ENCODE measurements around the gene ATF1.
"Not testable (repeated sequence)": the region's sequence is repeated elsewhere in the genome, so short reads cannot be mapped to it uniquely, and the experiment has no call there.

Gene ATF1

DNA sequence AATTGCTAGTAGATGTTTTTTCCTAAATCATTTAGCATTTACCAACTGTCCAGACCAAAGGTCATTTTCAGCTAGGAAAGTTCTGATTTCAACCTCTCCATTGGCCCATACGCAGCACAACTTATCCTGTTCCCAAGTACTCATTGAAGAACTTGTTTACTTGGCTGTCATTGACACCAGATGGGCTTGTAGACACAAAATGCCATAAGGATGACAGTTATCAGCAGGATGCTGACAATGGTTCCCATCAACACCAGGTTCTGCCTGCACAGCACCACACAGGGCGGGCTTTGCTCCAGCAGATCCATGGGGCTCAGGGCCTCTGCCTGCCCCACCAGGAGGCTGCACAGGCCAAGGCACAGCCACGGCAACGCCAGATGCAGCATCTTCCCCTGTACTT, 42.3 kb downstream of the ATF1 start:
- DNase-seq: peak; percentile 61

- DNase-seq: not testable (repeated sequence)
Measured at GRCh38 chr12:50809131-50809530, 45.2 kb downstream of the ATF1 start.

- not testable (repeated sequence) for DNase-seq
Measured at GRCh38 chr12:50814921-50815320, 51.0 kb downstream of the ATF1 start.

- DNase-seq: no peak
Measured at GRCh38 chr12:50820177-50820576, 56.3 kb downstream of the ATF1 start.

- DNase-seq: no peak
Measured at GRCh38 chr12:50822082-50822481, 58.2 kb downstream of the ATF1 start.

DNA sequence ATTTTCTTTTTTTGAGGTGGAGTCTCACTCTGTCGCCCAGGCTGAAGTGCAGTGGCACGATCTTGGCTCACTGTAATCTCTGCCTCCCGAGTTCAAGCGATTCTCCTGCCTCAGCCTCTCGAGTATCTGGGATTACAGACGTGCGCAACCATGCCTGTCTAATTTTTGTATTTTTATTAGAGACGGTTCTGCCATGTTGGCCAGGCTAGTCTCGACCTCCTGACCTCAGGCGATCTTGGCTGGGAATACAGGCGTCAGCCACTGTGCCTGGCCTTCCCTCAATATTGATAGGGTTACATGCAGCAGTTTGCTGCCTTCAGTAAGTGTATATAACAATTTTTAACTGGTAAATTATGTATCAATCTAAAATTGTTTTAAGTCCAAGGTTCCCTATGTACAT, 59.8 kb downstream of the ATF1 start:
- not testable (repeated sequence) for DNase-seq

- DNase-seq: no peak
Measured at GRCh38 chr12:50824914-50825313, 61.0 kb downstream of the ATF1 start.

DNA sequence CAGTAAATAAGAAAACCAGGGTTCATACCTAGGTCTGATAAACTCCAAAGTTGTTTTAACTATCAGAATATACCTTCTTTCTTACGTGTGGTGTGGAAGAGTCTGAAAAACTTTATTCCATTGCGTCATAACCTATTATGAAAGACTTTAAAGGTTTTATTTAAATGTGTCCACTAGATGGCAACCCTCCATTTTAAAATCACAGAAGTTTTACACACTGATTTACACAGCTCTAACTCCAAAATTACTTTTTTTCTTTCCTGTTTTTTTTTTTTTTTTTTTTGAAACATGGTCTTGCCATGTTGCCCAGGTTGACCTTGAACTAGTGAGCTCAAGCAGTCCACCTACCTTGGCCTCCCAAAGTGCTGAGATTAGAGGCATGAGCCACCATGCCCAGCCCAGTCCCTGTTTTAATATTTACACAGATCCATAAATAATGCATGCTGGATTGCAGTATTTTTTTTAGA, 61.5 kb downstream of the ATF1 start:
- peak; percentile 41 for DNase-seq

DNA sequence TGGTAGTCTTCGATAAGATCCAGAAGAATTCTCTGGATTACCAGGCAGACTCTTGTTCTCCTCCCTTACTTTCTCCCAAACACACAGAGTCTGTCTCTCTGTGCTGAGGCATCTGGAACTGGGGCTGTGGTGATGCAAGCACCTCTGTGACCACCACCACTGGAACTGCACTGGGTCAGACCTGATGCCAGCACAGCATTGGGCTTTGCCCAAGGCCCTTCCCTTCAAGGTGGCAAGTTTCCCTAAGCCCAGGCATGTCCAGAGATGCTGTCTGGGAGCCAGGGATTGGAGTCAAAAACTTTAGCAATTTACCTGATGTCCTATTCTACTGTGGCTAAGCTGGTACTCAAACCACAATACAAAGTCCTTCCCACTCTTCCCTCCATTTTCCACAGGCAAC, 64.2 kb downstream of the ATF1 start:
- DNase-seq: no peak

GRCh38 chr12:50828886-50829285, 65.0 kb downstream of the ATF1 start:
- DNase-seq: no peak

- not testable (repeated sequence) for DNase-seq
Measured at GRCh38 chr12:50833801-50834200, 69.9 kb downstream of the ATF1 start.

GRCh38 chr12:50839042-50839441, 75.1 kb downstream of the ATF1 start:
- no peak for DNase-seq

GRCh38 chr12:50840809-50841487, 77.0 kb downstream of the ATF1 start:
- no peak for DNase-seq

- no peak for DNase-seq
Measured at GRCh38 chr12:50841716-50842531, 78.0 kb downstream of the ATF1 start.

GRCh38 chr12:50842637-50843493, 79.0 kb downstream of the ATF1 start, which contains the start of gene TMPRSS12:
Gene TMPRSS12 (plus strand): TSS chr12:50842926. CDS start chr12:50842965, 39 bp downstream.
- no peak for DNase-seq

- no peak for DNase-seq
Measured at GRCh38 chr12:50845021-50845647, 81.2 kb downstream of the ATF1 start.

GRCh38 chr12:50848963-50849362, 85.1 kb downstream of the ATF1 start:
- no peak for DNase-seq

- DNase-seq: not testable (repeated sequence)
Measured at GRCh38 chr12:50855218-50855617, 91.3 kb downstream of the ATF1 start.

DNA sequence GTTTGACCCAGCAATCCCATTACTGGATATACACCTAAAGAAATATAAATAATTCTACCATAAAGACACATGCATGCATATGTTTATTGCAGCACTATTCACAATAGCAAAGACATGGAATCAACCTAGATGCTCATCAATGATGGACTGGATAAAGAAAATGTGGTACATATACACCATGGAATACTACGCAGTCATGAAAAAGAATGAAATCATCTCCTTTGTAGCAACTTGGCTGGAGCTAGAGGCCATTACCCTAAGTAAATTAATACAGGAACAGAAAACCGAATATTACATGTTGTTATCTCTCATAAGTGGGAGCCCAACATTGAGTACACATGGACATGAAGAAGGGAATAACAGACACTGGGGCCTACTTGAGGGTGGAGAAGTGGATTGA, 91.8 kb downstream of the ATF1 start:
- not testable (repeated sequence) for DNase-seq

- no peak for DNase-seq
Measured at GRCh38 chr12:50859621-50860310, 95.9 kb downstream of the ATF1 start.

DNA sequence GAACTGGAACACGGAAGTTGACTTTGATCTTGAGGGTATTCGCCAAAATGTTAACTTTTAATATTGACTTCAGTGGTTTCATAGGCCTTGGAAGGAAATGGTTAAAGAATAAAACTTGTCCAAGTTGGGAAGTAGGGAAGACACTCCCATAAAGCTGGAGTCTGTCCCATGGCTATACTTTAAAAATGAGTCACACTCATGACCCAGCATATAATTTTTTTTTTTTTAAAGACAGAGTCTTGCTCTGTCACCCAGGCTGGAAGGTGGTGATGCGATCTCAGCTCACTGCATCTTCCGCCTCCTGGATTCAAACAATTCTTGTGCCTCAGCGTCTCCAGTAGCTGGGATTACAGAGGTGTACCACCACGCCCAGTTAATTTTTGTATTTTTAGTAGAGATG, 98.4 kb downstream of the ATF1 start:
- DNase-seq: no peak

DNA sequence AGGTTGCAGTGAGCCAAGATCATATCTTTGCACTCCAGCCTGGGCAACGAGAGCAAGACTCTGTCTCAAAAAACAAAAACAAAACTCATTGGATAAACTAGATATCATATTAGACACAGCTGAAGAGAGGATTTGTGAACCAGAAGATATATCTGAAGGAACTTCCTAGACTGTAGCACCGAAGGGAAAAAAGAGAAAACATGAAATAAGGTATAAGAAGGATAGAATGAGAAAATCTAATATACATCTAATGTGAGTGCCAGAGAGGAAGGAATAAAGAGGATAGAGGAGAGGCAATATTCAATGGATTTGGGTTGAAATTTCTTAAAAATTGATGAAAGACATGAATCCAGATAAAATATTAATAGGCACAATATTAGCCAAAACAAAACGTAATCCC, 101.4 kb downstream of the ATF1 start:
- no peak for DNase-seq
